ENCODE data around the gene POU2AF2.
"Not testable (repeated sequence)": the region's sequence is repeated elsewhere in the genome, so short reads cannot be mapped to it uniquely, and the experiment has no call there.

GRCh38 chr11:111221936-111222335 lies 23.6 kb upstream of the POU2AF2 start:
- TF ChIP-seq CTCF, EP300 (IDR thresholded peaks at IDR 0.05): not testable (repeated sequence)

Data from tibial nerve (tissue), 4 donors.